ENCODE results near the gene TWF2.
A peak's percentile ranks its signal among the peaks of the same experiment; 100 is the strongest.

Gene TWF2

GRCh38 chr3:52230461-52230860 is 8.5 kb downstream of the TWF2 start:
- no peak for DNase-seq (ENCODE audit: extremely low read depth, insufficient read length)
- TF ChIP-seq CTCF (IDR thresholded peaks at IDR 0.05; ENCODE audit: insufficient read depth, low read length, poor library complexity, severe bottlenecking), result no peak
- peaks cover 41% of the 10 kb centered on the region for H3K36me3 ChIP-seq (ENCODE audit: control insufficient read depth, insufficient read depth, low read length)
- no peaks in the 10 kb centered on the region for H3K27me3 ChIP-seq (replicated peaks; ENCODE audit: control insufficient read depth, insufficient read depth, low read length)
- H3K4me3 ChIP-seq (replicated peaks; ENCODE audit: low read depth, low read length), result no peak overlapping the region

- no peak for TF ChIP-seq CTCF (IDR thresholded peaks at IDR 0.05; ENCODE audit: insufficient read depth, low read length, poor library complexity, severe bottlenecking)
- H3K4me3 ChIP-seq (replicated peaks; ENCODE audit: low read depth, low read length), result no peak overlapping the region
- H3K27me3 ChIP-seq (replicated peaks; ENCODE audit: control insufficient read depth, insufficient read depth, low read length), result no peaks in the 10 kb centered on the region
- no peak for DNase-seq (ENCODE audit: extremely low read depth, insufficient read length)
- H3K36me3 ChIP-seq (ENCODE audit: control insufficient read depth, insufficient read depth, low read length), result peaks cover 40% of the 10 kb centered on the region
Observed at GRCh38 chr3:52229656-52230055, 9.3 kb downstream of the TWF2 start.

GRCh38 chr3:52228751-52229291 is 10.1 kb downstream of the TWF2 start:
- peaks cover 33% of the 10 kb centered on the region for H3K36me3 ChIP-seq (ENCODE audit: control insufficient read depth, insufficient read depth, low read length)
- no peaks in the 10 kb centered on the region for H3K27me3 ChIP-seq (replicated peaks; ENCODE audit: control insufficient read depth, insufficient read depth, low read length)
- DNase-seq (ENCODE audit: extremely low read depth, insufficient read length), result no peak
- H3K4me3 ChIP-seq (replicated peaks; ENCODE audit: low read depth, low read length), result no peak overlapping the region
- no peak for TF ChIP-seq CTCF (IDR thresholded peaks at IDR 0.05; ENCODE audit: insufficient read depth, low read length, poor library complexity, severe bottlenecking)

- Histone ChIP-seq H3K4me3 (replicated peaks; ENCODE audit: low read depth, low read length) (no peak overlapping the region), H3K27me3 (replicated peaks; ENCODE audit: control insufficient read depth, insufficient read depth, low read length) (no peaks in the 10 kb centered on the region), H3K36me3 (ENCODE audit: control insufficient read depth, insufficient read depth, low read length) (peaks cover 33% of the 10 kb centered on the region)
- TF ChIP-seq CTCF (IDR thresholded peaks at IDR 0.05; ENCODE audit: insufficient read depth, low read length, poor library complexity, severe bottlenecking), result no peak
- no peak for DNase-seq (ENCODE audit: extremely low read depth, insufficient read length)
Observed at GRCh38 chr3:52228266-52228665, 10.7 kb downstream of the TWF2 start.

- no peak for DNase-seq (ENCODE audit: extremely low read depth, insufficient read length)
- Histone ChIP-seq H3K36me3 (ENCODE audit: control insufficient read depth, insufficient read depth, low read length) (peaks cover 35% of the 10 kb centered on the region), H3K27me3 (replicated peaks; ENCODE audit: control insufficient read depth, insufficient read depth, low read length) (no peaks in the 10 kb centered on the region), H3K4me3 (replicated peaks; ENCODE audit: low read depth, low read length) (no peak overlapping the region)
- no peak for TF ChIP-seq CTCF (IDR thresholded peaks at IDR 0.05; ENCODE audit: insufficient read depth, low read length, poor library complexity, severe bottlenecking)
Observed at GRCh38 chr3:52227766-52228165, 11.2 kb downstream of the TWF2 start.

- Histone ChIP-seq H3K4me3 (replicated peaks; ENCODE audit: low read depth, low read length) (no peak overlapping the region), H3K36me3 (ENCODE audit: control insufficient read depth, insufficient read depth, low read length) (peaks cover 38% of the 10 kb centered on the region), H3K27me3 (replicated peaks; ENCODE audit: control insufficient read depth, insufficient read depth, low read length) (no peaks in the 10 kb centered on the region)
- TF ChIP-seq CTCF (IDR thresholded peaks at IDR 0.05; ENCODE audit: insufficient read depth, low read length, poor library complexity, severe bottlenecking), result peak; percentile 11
- DNase-seq (ENCODE audit: extremely low read depth, insufficient read length), result no peak
Observed at GRCh38 chr3:52227117-52227516, 11.8 kb downstream of the TWF2 start.
